HG03521 (cell line): ENCODE results near the gene C3orf70.
"Not testable (repeated sequence)": the region's sequence is repeated elsewhere in the genome, so short reads cannot be mapped to it uniquely, and the experiment has no call there.

ENCODE experiments used
- ATAC-seq: cut with Tn5 transposase; IDR thresholded peaks from one replicate; pipeline ENCODE4 v1.9.1; 2021; ENCODE audit warnings: mild to moderate bottlenecking, moderate library complexity; ENCODE audit not compliant: unreplicated experiment

Gene C3orf70

DNA sequence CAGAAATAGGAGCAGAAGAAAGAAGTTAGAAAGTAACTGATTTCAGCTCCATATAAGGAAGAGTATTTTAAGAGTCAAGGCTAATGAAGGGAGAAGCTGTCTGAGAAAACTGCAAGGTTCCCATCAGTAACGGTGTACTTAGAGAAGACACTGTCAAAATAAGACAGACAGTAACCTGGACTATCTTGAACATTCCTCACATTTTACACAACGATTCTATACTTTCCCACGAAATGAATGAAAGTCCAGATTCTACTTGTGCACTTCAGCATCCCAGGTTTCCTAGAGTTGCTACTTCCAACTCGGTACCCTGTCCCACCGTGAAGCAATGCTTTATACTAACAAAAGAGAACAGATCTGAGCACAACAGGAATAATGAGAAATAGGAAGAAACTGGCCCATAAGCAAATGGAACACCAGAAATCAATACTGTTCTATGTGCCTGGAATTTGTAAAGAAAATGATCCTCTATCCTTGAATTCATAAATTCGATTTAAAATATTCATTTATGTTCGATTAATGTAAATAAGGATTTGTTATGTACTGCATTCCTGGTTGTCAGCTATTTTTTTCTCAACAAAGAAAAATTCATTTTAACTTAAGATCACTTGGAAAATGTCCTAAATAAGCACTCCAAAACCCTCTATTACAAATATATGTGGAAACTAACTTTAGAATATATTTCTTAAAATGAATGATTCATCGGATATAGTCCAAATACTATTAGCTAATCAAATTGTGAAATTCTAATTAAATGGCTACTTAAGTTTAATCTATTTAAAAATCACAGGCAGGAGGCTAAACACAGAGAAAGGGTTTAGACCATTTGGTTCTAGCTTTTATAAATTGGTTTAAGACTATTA is 1.5 kb downstream of the C3orf70 start:
- no peak for ATAC-seq

DNA sequence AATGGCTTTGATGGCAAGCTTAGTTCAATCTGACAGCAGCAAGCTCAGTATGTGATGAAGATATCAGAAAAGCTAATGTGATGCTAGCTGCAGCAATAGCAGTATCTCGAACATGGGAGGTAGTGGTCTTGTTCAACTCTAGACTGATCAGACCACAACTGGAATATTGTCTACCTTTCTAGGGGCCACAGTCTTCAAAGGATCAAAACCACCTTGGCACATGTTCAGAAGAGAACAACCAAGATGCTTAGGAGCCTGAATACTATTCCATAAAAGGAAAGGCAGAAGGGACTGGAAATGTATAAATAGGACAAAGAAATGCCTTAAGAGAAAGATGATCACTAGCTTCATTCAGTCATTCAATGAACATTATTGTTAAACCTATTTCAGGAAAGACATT is 2.3 kb downstream of the C3orf70 start:
- ATAC-seq: no peak

DNA sequence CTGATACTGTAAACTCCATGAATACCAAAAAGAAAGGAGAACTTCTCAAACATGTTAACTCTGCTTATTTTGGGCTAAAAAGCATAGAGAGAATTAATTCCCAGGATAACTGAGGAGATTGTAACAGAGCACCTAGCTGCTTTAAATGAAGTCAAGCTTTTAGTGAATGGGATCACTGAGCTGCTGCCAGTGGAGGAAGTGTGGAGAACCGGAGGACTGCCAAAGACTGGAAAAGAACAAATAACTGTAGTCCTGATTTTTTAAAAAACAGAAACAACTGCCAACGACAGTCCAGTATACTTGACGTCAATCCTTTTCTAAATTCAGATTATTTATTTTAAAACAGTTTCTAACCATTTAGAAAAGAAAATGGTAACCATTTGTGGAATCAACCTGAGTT is 3.3 kb downstream of the C3orf70 start:
- no peak for ATAC-seq

DNA sequence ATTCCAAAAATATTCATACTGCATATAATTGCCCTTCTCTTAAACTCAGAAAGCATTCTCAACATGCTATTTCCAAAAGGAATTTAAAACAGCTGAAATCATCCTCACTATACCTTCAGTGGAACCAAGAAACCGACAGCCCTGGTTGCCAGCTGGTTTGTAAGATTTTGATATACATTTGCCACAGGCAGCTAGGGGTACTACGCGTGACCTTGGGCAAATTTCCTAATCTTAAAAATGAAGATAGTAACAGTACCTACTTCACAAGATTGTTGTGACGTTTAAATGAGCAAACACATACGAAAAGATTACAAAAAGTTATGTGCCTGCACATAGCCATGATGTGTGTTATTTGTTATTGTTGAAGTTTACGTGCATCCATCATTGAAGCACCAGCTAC is 7.3 kb downstream of the C3orf70 start:
- ATAC-seq: no peak

DNA sequence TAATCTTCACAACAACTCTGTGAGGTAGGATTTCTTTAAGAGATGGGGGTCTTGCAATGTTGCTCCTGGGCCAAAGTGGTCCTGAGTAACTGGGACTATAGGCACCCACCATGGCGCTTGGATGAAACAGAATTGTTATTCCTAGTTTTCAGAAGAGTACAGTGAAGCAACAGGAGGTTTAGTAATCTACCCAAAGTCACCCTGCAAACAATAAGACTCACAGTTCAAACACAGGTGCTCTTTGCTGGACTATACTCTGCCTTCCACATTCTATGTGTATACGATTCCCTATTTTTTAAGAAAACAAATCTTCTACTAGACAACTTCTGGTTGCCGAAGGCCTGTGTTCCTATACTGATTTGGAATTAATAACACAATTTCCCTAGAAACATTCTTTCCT is 8.1 kb downstream of the C3orf70 start:
- no peak for ATAC-seq

DNA sequence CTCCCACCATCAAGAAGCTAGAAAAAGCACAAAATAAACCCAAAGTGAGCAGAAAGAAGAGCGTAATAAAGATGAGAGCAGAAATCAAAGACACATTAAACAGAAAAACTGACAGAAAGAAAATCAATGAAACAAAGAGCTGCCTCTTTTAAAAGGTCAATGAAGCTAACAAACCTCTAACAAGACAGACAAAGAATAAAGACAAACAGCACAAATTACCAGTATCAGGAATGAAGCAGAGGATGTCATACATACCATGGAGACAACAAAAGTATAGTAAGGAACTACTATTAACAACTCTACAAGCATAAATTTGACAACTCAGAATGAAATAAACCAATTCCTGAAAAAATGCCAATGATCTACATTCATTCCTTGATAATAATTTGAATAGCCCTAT is 15.0 kb downstream of the C3orf70 start:
- no peak for ATAC-seq

DNA sequence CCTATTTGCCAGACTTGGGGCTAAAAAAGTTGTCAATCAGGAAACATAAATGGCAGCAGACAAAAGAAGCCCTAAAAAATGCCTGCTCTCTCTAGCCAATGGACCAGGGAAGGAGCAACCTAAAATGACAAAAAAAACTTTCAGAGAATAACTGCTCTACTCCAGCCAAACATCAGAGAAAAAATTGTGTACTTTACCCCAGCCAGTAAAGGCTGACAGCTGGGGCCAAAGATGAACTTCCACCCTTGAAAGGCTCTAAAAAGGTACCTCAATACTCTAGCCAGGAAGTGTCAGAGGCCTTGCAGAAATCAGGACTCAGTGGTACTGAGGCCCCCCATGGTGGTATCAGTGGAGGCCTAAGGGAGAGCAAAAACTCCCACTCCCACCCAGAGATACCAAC is 18.4 kb downstream of the C3orf70 start:
- no peak for ATAC-seq

DNA sequence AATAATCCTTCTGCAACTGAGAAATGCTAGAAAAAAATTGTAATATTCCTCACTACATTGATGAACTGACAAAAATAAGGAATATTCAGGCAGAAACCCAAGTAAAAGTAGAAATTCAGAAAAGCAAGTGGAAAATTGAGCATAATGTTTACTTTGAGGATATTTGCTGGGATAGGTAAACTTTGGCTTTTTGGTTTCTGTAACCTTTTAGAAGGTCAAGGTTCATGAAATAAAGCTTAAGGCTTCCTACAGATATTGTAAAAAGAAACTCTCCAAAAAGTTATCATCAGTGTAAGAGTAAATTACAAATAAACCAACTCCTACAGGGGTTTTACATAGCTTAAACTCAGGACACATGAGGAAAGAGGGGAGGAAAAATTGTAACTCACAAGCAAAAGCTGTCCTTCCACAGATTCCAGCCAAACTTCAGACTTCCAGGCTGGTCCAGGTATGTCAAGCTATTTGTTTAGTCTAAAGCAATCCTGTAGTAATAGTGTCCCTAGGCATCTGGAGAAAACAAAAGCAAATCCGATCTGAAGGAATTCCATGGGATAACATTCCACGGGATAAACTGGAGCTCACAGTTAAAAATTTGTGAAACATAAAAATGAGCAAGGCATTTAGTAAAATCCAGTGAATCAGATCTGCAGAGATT is 21.1 kb downstream of the C3orf70 start:
- ATAC-seq: no peak

DNA sequence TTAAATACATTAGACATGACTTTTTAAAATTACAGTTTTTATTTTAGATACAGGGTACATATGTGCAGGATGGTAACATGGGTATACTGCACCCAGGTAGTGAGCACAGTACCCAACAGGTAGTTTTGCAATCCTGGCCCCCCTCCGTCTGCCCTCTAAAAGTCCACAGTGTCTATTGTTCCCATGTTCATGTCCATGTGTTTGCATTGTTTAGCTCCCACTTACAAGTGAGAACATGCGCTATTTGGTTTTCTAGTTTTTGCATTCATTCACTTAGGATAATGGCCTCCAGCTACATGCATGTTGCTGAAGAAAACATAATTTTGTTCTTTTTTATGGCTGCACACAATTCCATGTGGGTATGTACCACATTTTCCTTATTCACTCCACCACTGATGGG is 23.8 kb downstream of the C3orf70 start:
- ATAC-seq: no peak

DNA sequence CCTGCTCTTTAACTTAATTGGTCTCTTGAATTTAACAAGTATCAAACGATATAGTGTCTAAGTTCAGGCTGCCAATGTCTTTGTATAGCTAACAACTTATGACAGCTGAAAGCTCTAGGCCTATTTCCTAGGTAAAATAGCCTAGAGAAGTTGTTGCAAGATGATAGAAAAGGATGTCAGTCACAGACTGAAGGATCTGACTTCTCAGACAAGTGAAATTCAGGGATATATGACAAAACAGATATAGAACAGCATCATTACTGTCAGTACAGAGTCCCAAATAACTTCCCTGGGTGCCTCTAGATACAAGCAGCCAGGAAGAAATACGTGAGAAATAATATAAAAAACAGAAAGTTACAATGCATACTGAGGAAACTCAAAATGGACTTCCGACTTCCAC is 26.7 kb downstream of the C3orf70 start:
- ATAC-seq: no peak

DNA sequence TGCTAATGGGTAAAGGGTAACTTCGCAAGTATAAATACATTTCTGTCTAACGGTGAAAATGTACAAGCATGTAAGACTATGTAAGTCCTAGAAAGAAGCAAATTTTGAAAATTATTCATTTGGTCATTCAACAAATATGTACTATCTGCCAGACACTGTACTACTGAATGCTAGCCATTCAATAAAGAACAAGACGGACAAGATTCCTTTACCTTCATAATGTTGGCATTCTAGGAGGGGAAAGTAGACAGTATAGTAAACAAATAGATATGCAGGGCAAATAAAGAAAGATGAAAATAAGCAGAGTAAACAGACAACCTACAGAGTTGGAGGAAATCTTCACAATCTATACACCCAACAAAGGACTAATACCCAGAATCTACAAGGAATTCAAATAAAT is 32.7 kb downstream of the C3orf70 start:
- no peak for ATAC-seq

DNA sequence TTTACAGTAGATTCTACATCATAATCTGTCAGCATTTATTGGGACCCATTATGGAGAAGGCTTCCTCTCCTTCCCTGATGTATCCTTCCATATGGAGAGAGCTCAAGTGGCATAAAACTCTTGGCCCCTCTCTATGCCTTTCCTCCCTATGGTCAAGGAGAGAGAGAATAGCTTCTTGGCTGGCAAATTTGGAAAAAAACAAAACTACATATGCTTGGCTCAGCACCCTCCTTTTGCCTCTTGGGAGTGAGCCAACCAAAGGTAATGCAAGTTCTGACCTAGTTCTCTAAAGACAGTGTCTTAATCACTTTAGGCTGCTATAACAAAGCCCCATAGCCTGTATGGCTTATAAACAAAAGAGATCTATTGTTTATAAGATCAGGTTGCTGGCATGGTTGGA is 37.5 kb downstream of the C3orf70 start:
- no peak for ATAC-seq

DNA sequence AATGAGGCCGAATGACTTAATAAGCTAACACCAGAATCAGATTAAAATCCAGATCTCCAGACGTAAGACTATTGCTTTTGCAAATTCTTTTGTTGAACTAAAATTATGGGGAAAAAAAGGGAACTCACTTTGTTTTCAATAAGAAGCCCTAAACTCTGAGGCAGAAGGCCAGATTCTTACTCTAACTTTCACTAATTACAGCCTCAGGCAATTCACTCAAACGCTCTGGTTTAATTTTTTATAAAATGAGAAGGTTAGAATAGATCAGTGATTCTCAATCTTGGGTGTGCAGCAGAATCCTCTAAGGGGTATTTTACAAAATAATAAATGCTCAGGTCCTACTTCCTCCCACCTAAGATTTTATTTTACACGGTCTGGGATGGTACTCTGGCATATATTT is 38.1 kb downstream of the C3orf70 start:
- no peak for ATAC-seq

DNA sequence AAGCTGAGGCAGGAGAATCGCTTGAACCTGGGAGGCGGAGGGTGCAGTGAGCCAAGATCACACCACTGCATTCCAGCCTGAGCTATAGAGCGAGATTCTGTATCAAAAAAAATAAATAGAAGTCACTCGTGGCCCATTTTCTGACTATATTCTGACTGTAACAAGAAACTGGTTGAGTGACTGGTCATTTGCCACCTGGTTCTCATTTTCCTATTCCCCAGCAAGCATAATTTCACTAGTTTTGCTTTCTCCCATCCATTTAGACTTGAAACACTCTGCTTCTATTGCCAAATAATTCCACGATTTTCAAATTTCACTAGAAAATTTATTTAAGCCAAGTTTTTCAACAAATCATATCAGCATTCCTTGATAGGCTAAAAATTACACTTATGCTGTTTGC is 40.7 kb downstream of the C3orf70 start:
- no peak for ATAC-seq

DNA sequence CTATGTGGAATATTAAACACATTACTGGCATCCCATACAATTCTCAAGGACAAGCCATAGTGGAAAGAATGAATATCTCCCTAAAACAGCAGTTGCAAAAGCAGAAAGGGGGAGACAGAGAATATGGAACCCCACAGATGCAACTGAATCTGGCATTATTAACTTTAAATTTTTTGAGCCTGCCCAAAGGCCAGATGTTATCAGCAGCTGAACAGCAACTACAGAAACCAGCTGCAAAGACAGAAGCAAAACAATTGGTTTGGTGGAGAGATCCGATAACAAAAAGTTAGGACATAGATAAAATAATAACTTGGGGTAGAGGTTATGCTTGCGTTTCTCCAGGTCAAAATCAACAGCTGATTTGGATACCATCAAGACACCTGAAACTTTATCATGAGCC is 43.8 kb downstream of the C3orf70 start:
- ATAC-seq: not testable (repeated sequence)

DNA sequence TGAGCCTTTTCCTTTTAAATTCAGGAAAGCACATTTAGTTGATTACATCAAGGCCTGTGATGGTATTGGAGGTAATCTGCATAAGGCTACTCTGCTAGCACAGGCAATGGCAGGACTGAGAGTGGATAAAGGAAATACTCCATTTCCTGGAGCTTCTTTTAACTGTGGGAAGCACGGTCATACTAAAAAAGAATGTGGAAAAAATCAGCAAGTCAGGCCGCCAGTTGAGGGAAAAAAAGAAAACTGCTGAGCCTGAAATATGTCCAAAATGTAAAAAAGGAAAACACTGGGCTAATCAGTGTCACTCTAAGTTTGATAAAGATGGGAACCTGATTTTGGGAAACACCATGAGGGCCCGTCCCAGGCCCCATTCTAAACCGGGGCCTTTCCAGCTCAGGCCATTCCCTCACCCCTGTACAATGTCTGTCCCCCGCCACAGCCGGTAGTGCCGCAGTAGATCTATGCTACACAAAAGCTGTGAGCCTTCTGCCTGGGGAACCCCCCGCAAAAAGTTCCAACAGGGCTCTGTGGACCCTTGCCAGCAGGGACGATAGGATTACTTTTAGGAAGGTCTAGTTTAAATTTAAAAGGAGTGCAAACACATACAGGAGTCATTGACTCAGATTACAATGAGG is 46.5 kb downstream of the C3orf70 start:
- not testable (repeated sequence) for ATAC-seq

DNA sequence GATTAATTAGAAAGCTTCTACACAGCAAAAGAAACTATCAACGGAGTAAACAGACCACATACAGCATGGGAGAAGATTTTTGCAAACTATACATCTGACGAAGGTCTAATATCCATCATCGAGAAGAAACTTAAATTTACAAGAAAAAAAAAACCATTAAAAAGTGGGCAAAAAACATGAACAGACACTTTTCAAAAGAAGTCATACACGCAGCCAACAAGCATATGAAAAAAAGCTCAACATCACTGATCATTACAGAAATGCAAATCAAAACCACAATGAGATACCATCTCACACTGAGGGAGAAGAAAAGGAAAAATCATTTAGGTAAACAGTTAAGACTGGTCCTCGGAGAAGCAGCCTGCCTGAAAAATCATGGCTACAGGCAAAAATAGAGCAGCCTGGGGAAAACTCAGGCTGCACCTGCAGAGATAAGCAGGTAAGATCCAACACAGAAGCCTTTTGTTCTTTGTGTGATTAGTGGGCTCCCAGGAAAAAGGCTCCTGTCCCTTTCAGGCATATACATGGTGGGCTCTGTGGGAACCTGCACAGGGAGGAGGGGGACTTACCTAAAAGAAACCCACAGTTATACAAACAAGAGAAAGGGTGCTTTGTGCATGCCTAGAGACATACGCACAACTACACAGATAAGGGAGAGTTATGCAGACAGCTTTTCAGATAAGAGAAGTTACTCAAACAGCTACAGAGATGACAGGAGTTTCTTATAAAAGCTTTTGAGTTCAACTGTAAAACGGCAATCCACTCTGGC is 49.3 kb downstream of the C3orf70 start:
- no peak for ATAC-seq

DNA sequence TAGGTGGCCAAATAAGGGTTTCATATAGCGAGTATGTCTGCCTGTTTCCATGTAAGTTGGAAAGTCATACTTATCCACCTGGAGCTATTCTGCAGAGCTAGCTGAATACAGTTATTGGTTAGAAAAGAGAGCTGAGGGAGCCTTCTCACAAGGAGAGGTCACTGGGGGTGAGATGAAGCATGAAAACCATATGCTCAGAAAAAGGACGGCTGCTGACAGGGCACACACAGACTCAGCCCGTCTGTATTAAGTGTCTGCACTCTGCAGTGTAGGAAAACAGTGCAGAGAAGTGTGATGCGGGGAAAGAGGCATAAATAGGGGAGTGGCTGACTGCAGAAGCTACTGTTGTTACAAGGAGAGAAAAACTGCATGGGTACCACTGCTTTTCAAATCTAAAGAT is 58.2 kb downstream of the C3orf70 start:
- no peak for ATAC-seq

DNA sequence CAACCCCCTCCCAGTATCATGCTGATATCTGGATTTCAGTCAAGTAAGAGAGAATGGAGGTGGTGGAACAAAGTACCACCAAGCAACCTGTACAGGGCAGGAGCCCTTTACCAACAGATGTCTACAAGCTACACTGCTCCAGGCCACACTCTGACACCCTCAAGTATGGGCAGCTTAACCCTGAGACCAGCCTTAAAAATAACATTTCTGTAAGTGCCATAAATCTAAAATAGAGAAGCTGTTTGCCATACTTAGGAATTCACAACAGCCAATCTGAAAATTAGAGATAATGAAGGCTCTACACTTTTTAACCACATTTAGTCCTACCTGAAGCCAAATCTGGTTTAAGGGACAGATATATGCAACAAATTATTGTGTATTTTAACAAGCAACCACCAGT is 59.7 kb downstream of the C3orf70 start:
- no peak for ATAC-seq

DNA sequence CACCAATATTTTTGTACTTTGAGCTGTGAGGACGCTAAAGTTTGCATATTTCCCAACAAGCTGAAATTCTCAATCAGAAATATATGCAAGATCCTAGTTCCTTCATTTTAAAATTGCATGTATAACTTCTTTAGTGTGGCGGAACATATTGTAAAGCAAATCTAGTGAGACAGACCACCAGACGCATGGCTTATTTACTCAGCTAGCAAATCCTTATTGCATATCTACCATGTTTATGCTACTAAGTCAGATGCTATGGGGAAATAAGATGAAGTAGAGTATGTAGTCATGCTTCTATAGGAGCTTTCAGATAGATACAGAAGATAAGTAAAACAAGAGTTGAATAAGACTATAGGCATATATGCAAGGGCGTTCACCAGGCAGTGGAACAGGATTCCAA is 62.0 kb downstream of the C3orf70 start:
- no peak for ATAC-seq

DNA sequence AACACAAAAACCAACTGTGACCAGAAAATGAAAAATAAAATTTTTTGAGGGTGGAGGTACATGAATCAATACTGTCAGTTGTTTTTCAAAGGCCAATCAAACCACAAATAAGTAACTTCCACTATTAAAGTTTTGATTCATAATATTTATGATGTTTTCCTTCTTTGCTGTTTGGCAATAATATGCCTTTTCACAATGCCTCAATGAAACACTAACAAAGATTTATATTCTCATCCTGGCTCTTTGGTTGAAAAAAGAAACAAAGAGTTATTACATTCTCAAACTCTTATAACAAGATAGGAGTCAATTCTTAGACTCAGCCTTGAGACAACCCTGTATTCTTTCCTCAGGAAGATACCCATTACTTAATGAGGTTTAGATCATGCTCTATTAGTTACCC is 63.1 kb downstream of the C3orf70 start:
- no peak for ATAC-seq
